ENCODE data around the gene CLIP2. TPM values are rescaled to one million over a fixed set of nuclear protein-coding genes. Genes with fewer than 3 reads are reported as not detected.
"Not testable (repeated sequence)": the region's sequence is repeated elsewhere in the genome, so short reads cannot be mapped to it uniquely, and the experiment has no call there.

Gene CLIP2
- total RNA-seq, 1 donor from 2014 or later = 12.5 TPM

- no peak for DNase-seq (ENCODE audit: low spot score)
Observed at GRCh38 chr7:74329225-74329624, 40.0 kb downstream of the CLIP2 start.

- DNase-seq (ENCODE audit: low spot score) = no peak
Observed at GRCh38 chr7:74332373-74333176, 43.4 kb downstream of the CLIP2 start.

GRCh38 chr7:74334030-74334429 is 44.8 kb downstream of the CLIP2 start:
- DNase-seq (ENCODE audit: low spot score) = no peak

GRCh38 chr7:74337926-74338325 is 48.7 kb downstream of the CLIP2 start:
- DNase-seq (ENCODE audit: low spot score) = no peak

- DNase-seq (ENCODE audit: low spot score) = no peak
Observed at GRCh38 chr7:74338366-74339108, 49.3 kb downstream of the CLIP2 start.

- not testable (repeated sequence) for DNase-seq (ENCODE audit: low spot score)
Observed at GRCh38 chr7:74339648-74340047, 50.4 kb downstream of the CLIP2 start.

GRCh38 chr7:74343281-74344131 is 54.3 kb downstream of the CLIP2 start:
- no peak for DNase-seq (ENCODE audit: low spot score)

- no peak for DNase-seq (ENCODE audit: low spot score)
Observed at GRCh38 chr7:74344132-74344496, 54.9 kb downstream of the CLIP2 start.

GRCh38 chr7:74344786-74345185 is 55.6 kb downstream of the CLIP2 start:
- DNase-seq (ENCODE audit: low spot score) = no peak

GRCh38 chr7:74345970-74346369 is 56.8 kb downstream of the CLIP2 start:
- no peak for DNase-seq (ENCODE audit: low spot score)

- no peak for DNase-seq (ENCODE audit: low spot score)
Observed at GRCh38 chr7:74349621-74350020, 60.4 kb downstream of the CLIP2 start.

GRCh38 chr7:74350751-74351150 is 61.5 kb downstream of the CLIP2 start:
- DNase-seq (ENCODE audit: low spot score) = no peak

GRCh38 chr7:74351836-74352235 is 62.6 kb downstream of the CLIP2 start:
- no peak for DNase-seq (ENCODE audit: low spot score)

- DNase-seq (ENCODE audit: low spot score) = not testable (repeated sequence)
Observed at GRCh38 chr7:74352551-74353138, 63.4 kb downstream of the CLIP2 start.

- DNase-seq (ENCODE audit: low spot score) = no peak
Observed at GRCh38 chr7:74354009-74354408, 64.8 kb downstream of the CLIP2 start.

- no peak for DNase-seq (ENCODE audit: low spot score)
Observed at GRCh38 chr7:74355091-74355490, 65.9 kb downstream of the CLIP2 start.

GRCh38 chr7:74356589-74357315 is 67.5 kb downstream of the CLIP2 start:
- no peak for DNase-seq (ENCODE audit: low spot score)

- DNase-seq (ENCODE audit: low spot score) = no peak
Observed at GRCh38 chr7:74360008-74360407, 70.8 kb downstream of the CLIP2 start.

GRCh38 chr7:74362266-74362665 is 73.1 kb downstream of the CLIP2 start:
- no peak for DNase-seq (ENCODE audit: low spot score)

GRCh38 chr7:74364061-74364460 is 74.9 kb downstream of the CLIP2 start:
- DNase-seq (ENCODE audit: low spot score) = no peak
